GM19023 (cell line): Measurements from ENCODE around the gene SHMT2.

ENCODE experiments used
- ATAC-seq: cut with Tn5 transposase; IDR thresholded peaks from one replicate; pipeline ENCODE4 v1.9.1; 2021; ENCODE audit warnings: mild to moderate bottlenecking, moderate library complexity; ENCODE audit not compliant: unreplicated experiment

SHMT2 gene

GRCh38 chr12:57229634-57230380, at the start of gene SHMT2:
TSS of gene SHMT2 (plus strand) at chr12:57229711. CDS start at chr12:57229779, 68 bp downstream.
- ATAC-seq = peak; percentile 56

DNA sequence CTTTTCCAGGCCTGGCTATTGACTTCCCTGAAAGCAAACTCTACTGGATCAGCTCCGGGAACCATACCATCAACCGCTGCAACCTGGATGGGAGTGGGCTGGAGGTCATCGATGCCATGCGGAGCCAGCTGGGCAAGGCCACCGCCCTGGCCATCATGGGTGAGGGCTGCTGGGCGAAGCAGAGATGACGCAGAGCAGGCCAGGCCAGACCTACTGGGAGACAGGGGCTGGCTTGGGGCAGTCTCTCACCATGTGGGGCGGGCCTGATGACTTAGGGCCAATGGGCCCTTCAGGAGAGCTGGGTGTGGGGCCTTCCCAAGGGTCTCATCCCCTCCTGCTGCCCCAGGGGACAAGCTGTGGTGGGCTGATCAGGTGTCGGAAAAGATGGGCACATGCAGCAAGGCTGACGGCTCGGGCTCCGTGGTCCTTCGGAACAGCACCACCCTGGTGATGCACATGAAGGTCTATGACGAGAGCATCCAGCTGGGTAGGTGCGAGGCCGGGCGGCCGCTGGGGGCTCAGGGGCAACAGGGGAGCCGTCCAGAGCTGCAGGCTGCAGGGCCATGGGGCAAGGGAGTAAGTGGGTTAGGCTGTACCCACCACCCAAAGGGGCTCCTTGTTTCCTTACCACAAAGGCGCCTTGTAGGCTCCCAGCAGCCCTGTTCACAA, 49.1 kb upstream of the SHMT2 start:
- no peak for ATAC-seq

DNA sequence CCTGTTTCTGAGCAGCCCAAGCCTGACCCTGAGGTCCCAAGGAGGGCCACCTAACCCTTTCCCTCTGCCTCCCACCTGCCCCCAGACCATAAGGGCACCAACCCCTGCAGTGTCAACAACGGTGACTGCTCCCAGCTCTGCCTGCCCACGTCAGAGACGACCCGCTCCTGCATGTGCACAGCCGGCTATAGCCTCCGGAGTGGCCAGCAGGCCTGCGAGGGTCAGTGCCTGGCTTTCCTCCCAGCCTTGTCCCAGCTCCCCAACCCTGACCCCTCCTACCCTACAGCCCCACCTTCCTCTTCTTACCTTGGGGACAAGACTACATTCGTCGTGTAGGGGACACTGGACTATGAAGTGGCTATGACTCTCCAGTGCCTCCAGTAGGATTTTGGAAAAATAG, 48.4 kb upstream of the SHMT2 start:
- ATAC-seq = no peak

GRCh38 chr12:57181561-57182155, 47.9 kb upstream of the SHMT2 start:
- no peak for ATAC-seq

DNA sequence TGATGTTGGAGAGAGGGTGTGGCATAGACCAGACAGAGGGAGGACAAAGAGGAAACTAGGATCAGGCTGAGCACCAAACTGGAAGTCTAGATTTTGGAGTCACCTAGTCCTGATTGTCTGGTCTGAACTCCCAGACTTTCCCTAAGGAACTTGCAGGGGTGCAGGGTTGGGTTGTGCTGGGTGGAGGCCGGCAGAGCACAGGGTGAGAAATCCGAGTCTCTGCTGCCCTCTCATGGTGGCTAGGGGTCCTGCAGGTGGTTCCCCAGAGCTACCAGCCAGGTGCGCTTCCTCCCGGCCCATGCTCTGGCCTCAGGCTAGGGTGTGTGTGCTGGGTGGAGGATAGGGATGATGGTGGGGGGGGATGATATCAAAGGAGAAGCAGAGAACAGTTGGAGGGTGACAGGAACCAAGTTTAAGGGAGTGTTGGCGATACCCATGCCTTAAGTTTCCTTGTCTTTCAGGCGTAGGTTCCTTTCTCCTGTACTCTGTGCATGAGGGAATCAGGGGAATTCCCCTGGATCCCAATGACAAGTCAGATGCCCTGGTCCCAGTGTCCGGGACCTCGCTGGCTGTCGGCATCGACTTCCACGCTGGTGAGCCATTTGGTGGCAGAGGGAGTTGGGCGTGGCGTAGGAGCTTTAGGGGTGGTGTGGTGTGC, 46.5 kb upstream of the SHMT2 start:
- peak; percentile 86 for ATAC-seq

DNA sequence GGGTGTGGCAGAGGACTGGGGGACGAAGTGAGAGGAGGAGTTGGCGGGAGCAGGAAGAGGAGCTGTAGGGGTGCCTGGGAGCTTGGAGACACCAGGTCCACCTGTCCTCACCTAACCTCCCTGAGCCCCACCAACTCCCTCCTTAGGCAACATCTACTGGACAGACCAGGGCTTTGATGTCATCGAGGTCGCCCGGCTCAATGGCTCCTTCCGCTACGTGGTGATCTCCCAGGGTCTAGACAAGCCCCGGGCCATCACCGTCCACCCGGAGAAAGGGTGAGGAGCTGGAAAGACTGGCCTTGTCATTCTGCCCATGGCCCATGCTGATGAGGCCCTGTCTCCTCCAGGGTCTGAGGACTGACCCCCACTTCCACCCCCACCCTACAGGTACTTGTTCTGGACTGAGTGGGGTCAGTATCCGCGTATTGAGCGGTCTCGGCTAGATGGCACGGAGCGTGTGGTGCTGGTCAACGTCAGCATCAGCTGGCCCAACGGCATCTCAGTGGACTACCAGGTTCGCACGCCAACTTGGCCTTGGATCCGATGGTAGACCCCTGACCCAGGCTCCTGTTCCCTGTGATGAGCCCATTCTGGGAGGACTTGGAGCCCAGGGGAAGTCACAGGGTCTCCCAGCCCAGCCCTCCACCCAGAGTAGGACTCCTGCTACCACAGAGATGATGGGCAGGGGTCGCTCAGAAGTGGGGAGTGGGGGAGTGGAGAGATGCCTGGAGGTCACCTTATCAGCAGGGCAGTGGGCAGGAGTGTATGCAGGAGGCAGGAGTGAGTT, 45.4 kb upstream of the SHMT2 start:
- no peak for ATAC-seq

- no peak for ATAC-seq
Observed at GRCh38 chr12:57185403-57185802, 44.1 kb upstream of the SHMT2 start.

GRCh38 chr12:57185906-57186508, 43.5 kb upstream of the SHMT2 start:
- ATAC-seq = no peak

DNA sequence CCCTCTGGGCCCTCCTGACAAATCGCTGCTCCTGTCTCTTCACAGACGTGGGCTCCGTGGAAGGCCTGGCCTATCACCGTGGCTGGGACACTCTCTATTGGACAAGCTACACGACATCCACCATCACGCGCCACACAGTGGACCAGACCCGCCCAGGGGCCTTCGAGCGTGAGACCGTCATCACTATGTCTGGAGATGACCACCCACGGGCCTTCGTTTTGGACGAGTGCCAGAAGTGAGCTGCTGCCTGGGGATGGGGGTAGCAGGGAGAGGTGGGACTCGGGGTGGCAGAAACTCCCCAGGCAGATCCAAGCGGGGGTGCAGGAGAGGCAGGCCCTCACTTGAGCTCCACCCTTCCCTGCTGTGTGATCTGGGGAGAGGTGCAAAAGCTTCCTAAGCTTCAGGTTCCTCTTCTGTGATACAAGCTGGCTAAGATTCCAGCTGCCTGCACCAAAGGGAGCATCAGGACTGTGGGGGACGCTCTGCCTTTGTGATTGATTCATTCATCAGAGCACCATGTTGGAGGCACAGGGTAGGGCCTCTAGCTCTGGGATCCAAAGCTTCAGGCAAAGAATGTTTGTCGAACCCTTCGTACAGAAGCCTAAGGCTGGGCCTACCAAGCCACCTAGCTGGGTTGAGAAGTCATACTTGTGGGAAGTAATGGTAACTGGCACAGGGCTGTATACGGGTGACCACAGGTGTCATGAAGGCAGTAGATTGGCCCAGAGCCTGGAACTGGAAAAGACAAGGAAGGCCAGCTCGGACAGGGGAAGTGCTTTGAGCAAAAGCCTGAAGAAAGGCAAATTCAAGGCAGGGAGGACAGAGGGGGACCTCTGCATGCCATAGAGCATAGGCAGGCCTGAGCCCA, 42.1 kb upstream of the SHMT2 start:
- no peak for ATAC-seq

DNA sequence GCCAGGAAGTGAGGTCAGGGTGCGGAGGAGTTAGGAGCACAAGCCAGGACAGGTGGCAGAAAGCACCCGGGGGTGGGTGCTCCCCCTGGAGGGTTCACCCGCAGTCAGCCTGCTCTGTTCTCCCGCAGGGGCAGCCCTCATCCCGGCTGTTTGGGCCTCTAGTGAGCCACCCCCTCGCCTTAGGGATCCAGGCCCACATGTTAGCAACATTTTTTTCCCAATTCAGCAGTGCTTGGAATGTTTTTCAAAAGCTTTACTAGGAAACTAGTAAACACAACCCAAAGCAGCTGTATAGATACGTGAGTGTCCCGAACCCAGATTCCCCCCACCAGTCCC, 41.5 kb upstream of the SHMT2 start:
- ATAC-seq = no peak

GRCh38 chr12:57190037-57190436, 39.5 kb upstream of the SHMT2 start:
- no peak for ATAC-seq

GRCh38 chr12:57190821-57191220, 38.7 kb upstream of the SHMT2 start:
- ATAC-seq = no peak

GRCh38 chr12:57191410-57191809, 38.1 kb upstream of the SHMT2 start:
- no peak for ATAC-seq

GRCh38 chr12:57192920-57193319, 36.6 kb upstream of the SHMT2 start:
- no peak for ATAC-seq

DNA sequence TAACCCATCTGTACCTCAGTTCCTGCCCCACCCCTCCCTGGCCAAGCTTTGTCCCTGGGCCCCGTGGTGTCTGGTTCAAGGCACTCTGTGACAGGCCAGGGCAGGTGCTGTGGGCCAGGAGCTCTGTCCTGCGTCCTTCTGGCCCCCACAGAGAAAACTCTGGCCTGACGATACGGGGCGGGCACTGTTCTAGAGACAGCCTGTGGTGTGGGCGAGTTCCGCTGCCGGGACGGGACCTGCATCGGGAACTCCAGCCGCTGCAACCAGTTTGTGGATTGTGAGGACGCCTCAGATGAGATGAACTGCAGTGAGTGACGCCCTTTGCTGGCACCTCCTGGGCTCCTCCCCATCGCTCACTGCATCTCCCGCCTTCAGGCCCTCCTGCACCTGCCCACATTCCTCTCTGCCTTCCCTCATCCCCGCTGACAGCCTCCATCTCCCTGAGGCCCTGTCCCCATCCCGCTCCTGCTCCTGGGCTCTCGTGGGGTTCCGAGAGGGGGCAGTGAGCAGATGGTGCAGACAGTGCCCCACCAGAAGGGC, 35.7 kb upstream of the SHMT2 start:
- no peak for ATAC-seq

DNA sequence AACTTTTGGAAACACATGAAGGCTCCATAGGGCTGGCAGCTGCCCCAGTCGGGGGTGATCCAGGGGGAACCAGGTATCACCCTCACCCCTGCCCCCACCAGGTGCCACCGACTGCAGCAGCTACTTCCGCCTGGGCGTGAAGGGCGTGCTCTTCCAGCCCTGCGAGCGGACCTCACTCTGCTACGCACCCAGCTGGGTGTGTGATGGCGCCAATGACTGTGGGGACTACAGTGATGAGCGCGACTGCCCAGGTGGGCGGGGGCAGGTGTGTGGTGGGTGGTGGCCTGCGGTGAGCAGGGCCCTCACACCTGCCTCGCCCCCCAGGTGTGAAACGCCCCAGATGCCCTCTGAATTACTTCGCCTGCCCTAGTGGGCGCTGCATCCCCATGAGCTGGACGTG, 35.3 kb upstream of the SHMT2 start:
- ATAC-seq = no peak

- ATAC-seq = no peak
Observed at GRCh38 chr12:57195186-57195585, 34.3 kb upstream of the SHMT2 start.

DNA sequence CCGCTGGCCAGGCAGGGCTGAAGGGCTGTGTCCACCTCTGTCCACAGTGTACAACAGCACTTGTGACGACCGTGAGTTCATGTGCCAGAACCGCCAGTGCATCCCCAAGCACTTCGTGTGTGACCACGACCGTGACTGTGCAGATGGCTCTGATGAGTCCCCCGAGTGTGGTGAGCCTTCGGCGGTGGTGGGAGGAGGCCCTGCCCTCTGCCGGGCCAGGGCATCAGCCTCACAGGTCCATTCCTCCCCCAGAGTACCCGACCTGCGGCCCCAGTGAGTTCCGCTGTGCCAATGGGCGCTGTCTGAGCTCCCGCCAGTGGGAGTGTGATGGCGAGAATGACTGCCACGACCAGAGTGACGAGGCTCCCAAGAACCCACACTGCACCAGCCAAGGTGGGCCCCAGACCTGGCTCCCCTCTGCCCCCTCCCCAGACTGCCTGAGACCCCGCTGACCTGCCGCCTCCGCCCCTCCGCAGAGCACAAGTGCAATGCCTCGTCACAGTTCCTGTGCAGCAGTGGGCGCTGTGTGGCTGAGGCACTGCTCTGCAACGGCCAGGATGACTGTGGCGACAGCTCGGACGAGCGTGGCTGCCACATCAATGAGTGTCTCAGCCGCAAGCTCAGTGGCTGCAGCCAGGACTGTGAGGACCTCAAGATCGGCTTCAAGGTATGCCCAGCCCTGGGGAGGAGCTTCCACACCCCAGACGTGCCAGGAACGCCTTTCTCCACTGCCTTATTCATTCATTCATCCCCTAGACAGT, 33.7 kb upstream of the SHMT2 start:
- ATAC-seq = no peak

GRCh38 chr12:57196439-57196838, 33.1 kb upstream of the SHMT2 start:
- ATAC-seq = no peak
